Measurements from ENCODE around the gene VCL.
"Not testable (repeated sequence)": the region's sequence is repeated elsewhere in the genome, so short reads cannot be mapped to it uniquely, and the experiment has no call there.

The VCL gene

GRCh38 chr10:74029943-74030342 is 32.0 kb downstream of the VCL start:
- TF ChIP-seq, protein P1, sequence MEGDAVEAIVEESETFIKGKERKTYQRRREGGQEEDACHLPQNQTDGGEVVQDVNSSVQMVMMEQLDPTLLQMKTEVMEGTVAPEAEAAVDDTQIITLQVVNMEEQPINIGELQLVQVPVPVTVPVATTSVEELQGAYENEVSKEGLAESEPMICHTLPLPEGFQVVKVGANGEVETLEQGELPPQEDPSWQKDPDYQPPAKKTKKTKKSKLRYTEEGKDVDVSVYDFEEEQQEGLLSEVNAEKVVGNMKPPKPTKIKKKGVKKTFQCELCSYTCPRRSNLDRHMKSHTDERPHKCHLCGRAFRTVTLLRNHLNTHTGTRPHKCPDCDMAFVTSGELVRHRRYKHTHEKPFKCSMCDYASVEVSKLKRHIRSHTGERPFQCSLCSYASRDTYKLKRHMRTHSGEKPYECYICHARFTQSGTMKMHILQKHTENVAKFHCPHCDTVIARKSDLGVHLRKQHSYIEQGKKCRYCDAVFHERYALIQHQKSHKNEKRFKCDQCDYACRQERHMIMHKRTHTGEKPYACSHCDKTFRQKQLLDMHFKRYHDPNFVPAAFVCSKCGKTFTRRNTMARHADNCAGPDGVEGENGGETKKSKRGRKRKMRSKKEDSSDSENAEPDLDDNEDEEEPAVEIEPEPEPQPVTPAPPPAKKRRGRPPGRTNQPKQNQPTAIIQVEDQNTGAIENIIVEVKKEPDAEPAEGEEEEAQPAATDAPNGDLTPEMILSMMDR (IDR thresholded peaks at IDR 0.05; ENCODE audit: insufficient read depth, low read depth, low read length, missing control alignments): no peak
- no peak for DNase-seq (ENCODE audit: low read depth)
- no peak overlapping the region for H3K4me3 ChIP-seq (ENCODE audit: low read depth, low read length)

DNA sequence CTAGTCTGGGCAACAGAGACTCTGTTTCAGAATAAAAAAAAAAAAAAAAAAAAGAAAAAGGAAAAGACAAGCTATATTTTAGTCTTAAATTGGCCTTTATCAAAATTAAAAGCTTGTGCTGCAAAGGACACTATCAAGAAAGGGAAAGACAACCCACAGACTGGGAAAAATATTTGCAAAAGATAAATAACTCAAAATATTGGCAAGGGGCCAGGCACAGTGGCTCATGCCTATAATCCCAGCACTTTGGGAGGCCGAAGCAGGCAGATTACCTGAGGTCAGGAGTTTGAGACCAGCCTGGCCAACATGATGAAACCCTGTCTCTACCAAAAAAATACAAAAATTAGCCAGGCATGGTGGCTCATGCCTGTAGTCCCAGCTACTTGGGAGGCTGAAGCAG is 34.3 kb downstream of the VCL start:
- H3K4me3 ChIP-seq (ENCODE audit: low read depth, low read length); DNase-seq (ENCODE audit: low read depth): not testable (repeated sequence)

- no peak for DNase-seq (ENCODE audit: low read depth)
- TF ChIP-seq, protein P1 (IDR thresholded peaks at IDR 0.05; ENCODE audit: insufficient read depth, low read depth, low read length, missing control alignments): no peak
Observed at GRCh38 chr10:74032900-74033655, 35.2 kb downstream of the VCL start.

DNA sequence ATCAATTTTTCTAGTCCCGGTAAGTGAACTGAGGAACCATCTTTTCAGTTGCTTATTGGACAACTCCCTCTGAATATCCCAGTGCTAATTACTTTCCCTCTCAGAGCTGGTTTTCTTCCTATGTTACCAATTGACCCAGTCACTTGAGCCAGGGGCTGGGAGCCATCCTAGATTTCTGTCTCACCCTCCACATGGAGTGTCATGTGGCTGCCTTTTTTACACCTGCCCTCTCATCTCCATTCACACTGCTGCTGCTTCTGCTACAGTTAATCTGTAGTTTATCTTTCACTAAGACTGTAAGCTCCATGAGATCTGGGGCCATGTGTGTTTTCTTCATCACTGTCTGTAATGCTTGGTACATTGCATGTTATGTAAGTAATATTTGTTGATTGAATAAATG is 35.8 kb downstream of the VCL start:
- H3K4me3 ChIP-seq (ENCODE audit: low read depth, low read length): no peak overlapping the region
- no peak for DNase-seq (ENCODE audit: low read depth)
- TF ChIP-seq, protein P1 (IDR thresholded peaks at IDR 0.05; ENCODE audit: insufficient read depth, low read depth, low read length, missing control alignments): no peak

More at GRCh38 chr10:74032900-74033655, 35.2 kb downstream of the VCL start:
- no peak overlapping the region for H3K4me3 ChIP-seq (ENCODE audit: low read depth, low read length)

DNA sequence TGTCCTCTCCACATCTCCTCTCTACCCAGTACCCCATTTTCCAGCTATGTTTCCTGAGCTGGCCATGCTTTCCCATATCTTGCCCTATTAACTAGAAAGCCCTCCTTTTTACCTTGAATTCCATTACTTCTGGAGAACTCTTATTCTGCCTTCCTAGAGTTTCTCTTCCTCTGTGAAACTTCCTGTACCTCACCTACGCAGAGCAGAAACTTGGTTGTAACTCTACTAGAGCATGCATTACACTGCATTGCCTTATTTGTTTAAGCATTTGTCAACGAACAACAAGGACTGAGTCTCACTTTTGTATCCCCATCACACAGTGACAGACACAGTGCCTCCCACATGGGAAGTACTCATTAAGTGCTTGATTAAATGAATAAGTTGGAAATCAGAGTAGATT is 36.4 kb downstream of the VCL start:
- no peak overlapping the region for H3K4me3 ChIP-seq (ENCODE audit: low read depth, low read length)
- peak; percentile 10 for DNase-seq (ENCODE audit: low read depth)
- TF ChIP-seq, protein P1 (IDR thresholded peaks at IDR 0.05; ENCODE audit: insufficient read depth, low read depth, low read length, missing control alignments): no peak

- DNase-seq (ENCODE audit: low read depth): no peak
- no peak overlapping the region for H3K4me3 ChIP-seq (ENCODE audit: low read depth, low read length)
- TF ChIP-seq, protein P1 (IDR thresholded peaks at IDR 0.05; ENCODE audit: insufficient read depth, low read depth, low read length, missing control alignments): no peak
Observed at GRCh38 chr10:74035303-74035702, 37.4 kb downstream of the VCL start.

DNA sequence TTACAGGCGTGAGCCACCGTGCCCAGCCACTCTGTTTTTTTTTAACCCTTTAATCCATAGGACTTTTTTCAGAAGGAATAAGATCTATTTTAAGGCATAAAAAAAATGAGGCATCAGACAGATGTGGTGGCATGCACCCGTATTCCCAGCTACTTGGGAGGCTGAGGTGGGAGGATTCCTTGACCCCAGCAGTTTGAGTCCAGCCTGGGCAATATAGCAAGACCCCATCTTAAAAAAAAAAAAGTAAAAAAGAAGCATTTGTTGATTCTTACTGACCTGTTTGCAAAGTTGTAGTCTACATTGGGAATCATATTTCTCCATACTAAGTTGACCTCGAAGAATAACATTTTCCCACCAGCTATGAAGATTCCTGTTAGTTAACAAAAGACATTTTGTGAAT is 38.6 kb downstream of the VCL start:
- DNase-seq (ENCODE audit: low read depth): no peak
- TF ChIP-seq, protein P1 (IDR thresholded peaks at IDR 0.05; ENCODE audit: insufficient read depth, low read depth, low read length, missing control alignments): no peak
- no peak overlapping the region for H3K4me3 ChIP-seq (ENCODE audit: low read depth, low read length)

Measured in GM12865 (cell line).